Fibroblast of the conjunctiva (primary cell): ENCODE measurements around the gene KRR1.

Experiments used
- DNase-seq: peaks from one replicate; pipeline ENCODE4 v3.0.0-alpha.2; 2010; ENCODE audit warnings: low read depth

KRR1 gene

DNA sequence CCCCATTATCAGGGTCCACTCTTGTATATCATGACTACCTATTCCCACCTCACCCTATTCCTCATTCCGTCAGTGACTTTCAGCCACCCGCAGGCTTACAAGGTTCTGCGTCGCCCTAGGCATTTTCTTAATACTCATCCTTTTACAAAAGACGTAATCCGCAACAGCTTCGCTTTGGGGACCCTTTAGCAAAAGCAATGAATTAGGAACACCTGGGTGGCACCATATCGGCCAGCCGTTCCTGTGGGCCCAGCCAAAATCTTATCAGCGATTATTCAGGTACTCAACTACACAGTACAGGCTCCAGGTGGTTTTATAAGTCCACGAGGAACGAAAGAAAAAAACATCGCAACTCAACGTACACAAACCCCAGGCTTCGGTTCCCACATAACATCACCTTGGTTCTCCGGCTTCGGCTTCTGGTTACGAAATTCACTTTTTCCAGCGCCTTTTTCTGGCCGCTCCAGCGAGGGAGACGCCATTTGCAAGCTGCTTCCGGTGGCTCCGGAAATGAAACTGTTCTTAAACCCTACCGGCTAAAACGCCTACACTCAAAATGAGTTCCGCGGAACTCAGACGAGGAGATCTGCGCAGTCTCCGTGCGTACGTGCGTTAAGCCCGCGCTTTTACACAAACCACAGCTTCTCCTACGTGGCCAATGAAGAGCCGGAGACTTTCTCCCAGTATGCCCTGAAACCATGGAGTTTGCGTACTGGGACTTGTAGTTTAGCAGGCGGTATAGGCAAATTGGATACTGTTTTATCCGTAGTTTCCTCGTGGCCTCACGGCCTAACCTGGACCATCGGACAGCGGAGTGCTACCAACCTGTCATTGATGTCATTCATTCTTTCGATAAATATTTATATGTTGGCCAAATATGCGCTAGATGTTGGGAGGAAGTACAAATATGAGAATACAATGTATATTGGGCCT is at the start of gene KRR1:
Gene KRR1, minus strand, starts transcription at position 494 of the 933 bp plus-strand sequence. Its CDS starts 12 bp downstream, at position 482.
- DNase-seq, result peak; percentile 98

DNA sequence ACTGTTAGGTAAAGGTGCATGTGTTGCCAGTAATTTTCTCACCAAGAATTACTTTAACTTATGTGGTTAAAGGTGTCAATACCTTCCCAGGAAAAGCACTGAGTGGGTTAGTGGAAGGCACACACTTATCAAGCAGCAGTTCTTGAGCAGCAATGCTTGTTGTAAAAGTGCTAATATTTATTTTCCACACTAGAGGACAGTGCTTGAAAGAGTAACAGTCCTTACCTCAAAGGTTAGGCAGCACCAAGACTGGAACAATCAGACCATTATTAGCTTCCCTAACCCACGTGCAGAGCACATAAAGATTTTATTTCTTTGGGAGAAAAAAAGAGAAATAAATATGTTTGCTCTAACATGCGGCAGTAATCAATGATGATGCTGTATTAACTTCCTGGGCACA is 48.8 kb upstream of the KRR1 start:
- peak; percentile 34 for DNase-seq

DNA sequence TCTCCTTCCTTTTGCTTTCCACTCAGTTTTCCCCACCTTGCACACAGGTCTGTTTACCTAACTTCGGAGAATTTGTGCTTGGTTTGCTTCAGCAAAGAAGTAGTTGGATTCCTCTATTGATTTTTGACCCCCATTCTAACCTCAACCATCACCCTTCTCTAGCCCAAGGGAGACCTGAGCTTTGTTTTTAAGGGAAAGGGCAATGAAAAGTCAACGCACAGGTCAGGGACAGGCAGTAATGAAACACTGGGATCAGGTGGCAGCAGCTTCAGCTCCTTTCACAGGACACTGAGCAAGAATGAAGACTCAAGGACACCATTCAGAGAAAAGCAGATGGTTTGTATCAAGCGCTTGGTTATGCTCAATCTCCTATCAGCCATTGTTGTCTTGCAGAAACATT is 46.9 kb upstream of the KRR1 start:
- DNase-seq, result no peak

DNA sequence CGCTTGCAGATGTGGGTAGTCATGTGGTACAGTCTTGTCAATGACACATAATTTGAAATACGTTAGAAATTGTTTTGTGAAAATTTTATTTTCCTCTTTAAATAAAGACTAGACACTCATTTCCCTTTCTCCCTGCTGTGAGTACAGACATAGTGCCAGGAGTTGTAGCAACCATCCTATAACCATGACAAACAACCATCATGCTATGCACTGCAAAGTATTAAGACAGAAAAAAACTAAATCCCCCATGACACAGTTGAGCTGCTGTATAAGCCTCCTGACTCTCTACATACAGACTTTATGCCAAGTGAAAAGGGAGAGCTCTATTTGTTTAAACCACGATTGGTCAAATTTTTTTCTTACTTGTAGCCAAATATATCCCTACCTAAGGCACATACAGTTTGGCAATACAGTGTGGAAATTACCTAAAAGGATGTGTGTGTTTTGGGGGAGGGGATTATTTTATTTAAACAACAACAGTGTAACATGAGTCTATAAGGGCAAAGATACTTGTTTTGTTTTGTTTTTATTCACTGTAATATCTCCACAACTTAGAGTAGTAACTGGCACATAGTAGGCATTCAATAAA is 45.0 kb upstream of the KRR1 start:
- DNase-seq, result no peak

DNA sequence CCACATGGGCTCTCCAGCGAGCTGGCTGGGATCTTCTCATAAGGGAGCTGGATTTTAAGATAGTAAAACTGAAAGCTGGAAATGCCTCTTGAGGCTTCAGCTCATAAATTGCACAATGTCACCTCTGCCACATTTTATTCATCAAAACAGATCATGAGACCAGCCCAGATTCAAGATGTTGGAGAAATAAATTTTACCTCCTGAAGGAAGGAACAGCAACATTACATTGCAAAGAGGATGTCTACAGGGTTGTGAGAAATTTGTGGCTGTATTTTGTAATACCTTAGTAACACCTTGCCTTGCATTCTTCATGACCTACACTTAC is 43.1 kb upstream of the KRR1 start:
- DNase-seq, result no peak

DNA sequence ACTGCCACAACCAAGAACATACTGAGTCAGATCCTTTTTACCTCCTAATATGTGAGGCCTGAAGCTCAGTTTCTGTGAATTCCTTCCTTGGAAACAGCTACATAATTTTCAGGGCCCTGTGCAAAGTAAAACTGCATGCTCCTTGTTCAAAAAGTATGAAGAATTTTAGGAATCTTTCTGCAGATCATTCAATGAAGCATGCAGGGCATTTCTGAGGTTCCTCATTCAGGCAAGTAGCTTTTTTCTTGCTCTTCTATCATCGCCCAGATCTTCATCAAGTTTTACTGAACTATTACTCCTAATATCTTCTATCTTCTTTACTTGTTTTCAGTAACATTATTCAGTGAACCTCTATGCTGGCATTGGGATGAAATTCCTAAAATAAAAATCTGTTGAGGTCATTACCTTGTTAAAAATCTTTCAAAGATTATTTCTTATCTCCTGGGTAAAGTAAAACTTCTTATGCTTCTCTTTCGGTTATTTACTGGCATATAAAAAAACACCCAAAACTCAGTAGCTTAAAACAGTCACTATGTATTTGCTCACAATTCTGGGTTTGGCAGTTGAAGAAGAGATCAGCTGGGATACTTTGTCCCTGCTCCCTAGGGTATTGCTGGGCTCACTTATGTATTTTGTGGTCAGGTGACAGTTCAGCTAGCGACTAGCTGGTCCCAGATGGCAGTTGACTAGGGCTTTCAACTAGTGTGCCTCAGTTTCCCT is 42.6 kb upstream of the KRR1 start:
- DNase-seq, result no peak

DNA sequence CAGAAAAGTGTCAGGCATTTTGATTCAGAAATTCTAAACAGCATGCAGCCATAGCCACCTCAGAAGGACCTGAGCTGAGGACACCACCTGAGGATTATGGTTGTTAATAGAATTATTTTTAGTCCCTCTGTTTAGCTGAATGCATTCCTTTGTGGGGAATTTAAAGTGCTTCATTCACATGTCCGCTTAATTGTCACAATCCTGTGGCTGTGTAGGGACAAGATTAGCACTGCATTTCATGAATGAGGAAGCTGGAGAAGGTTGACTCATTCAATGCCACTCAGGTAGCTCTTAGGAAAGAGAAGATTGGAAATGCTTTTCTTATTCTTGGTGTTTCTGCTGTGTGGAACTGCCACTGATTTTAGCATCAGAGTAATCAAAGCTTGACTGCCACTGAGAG is 42.0 kb upstream of the KRR1 start:
- no peak for DNase-seq

DNA sequence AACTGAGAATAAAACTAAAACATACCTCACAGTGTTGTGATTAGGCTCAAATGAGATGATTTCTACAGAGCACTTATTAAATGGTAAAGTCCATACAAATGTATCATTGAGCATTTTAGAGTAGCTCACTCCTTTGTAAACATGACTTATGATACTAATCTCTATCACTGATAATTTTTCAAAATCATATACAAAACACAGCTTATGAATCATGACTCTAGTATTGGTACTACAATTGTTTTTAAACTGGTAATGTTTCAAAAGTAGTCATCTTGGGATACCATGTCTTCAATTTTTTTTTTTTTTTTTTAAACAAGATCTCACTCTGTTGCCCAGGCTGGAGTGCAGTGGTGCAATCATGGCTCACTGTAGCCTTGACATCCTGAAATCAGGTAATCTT is 40.1 kb upstream of the KRR1 start:
- no peak for DNase-seq

DNA sequence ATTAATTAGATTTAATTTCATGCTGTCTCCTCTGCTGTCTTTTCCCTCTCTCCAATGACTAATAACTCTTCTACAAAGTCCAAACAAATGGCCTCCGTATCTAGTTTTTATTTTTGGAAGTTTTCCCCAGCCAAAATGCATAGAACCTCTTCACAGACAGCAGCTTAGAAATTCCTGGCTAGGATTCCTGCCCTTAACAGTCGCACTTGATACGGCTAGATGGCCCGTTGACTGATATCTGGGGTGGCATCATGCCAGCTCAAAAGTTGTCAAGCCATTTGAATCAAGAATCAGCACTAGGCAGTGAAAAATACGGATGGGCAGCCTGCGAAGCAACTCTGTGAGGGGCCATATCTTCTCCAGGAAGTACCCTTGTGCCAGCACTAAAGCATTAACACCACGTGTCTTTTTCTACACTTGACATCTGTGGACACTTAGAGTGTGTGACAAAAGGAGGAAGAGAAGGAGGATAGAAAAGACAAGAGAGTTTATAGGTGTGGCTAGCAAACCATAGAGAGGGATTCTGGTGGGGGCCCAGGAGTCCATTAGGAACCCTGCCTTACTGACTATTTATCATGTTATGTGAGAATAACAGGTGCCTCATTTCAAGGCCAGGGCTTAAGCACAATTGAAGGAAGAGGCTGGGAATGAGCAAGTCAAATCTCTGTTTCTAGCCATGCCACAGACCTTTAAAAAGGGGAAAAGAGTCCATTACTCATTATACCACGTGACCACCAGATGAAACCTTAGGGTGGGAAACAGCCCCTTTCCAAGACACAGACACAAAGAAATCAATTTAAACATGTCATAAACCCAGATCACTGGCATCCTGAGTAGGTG is 39.2 kb upstream of the KRR1 start:
- no peak for DNase-seq

DNA sequence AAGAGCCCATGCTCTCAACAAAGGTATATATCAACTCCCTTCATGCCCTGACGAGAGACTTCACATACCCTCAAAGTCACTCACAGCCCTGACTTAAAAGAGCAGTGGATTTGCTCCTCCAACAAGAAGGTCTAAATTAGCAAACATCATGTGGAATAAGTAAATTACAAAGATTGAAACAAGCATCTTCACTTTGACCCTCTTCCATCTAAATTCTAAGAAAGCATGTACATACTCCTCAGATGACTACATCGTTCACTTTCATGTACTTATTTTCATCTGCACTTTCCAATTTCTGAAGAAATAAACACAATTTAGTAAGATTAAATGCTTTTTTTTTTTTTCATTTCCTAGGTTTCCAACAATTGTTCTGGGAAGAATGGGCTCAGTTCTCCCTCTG is 38.6 kb upstream of the KRR1 start:
- no peak for DNase-seq

DNA sequence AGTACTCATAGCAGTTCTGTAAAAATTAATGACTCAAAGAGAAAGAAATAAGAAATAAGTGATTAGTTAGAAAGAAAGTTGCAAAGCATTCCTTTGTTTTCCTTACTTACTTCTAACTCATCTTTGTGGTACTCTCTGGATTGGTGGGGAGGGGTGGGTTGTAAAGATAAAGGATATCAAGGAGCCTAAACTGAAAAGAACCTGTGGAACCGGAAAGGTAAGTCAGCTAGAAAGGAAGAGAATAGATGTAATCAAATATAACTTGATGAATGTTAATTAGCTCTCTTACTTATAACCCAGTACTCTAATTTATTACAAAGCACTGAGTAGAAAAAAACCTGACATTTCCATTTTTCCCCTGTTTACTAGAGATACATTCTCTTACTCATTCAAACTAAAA is 37.5 kb upstream of the KRR1 start:
- DNase-seq, result no peak

DNA sequence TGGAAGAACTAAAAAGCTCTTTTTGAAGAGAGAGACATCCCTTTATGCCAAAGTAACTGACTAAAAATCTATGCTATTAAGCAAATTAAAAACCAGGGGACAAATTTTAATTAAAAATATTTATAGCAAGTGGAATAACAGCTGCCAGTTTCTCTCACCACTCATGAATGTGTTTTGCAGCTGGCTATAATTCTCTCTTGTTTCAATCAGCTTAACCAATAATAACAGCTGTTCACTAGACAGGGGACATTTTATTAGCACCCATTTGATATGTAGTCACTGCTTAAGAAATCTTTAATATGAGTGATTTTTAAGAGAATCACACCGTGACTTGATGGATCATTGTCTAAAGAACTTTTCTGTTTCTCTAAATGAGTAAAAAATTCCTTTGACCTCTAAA is 34.2 kb upstream of the KRR1 start:
- no peak for DNase-seq

DNA sequence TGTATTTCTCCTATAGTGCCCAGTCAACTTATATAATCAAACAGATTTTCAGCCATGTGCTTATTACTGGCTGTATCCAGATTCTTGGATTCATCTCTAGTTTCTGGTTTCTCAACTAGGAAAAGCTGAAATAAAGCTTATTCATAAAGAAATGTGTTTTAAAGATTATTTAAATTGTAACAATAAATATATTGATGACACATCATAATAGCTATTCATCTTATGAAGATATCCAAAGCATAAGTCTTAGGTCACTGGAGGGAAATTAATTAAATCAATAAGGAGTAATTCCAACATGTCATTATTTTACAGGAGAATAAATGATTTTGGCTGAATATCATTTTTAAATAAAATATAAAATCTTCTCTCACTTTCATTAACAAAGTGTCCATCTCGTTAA is 32.1 kb upstream of the KRR1 start:
- no peak for DNase-seq

DNA sequence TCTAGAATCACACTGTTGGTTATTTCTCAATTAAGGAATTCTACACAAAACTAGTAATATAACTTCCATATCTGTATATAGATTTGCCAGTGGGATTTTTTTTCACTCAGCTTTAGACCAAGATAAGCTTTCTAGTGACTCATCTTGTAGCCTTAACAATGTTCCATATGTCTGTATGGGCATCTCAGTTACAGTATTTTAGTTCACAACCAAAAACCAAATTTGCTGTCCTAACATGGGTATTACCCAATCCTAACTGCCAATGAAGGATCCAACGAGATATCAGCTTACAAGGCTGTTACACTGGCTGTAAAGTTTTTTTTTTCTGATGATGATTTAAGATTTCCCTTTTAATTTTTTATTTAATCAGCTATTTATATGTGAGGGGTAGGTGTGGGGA is 31.5 kb upstream of the KRR1 start:
- DNase-seq, result no peak

DNA sequence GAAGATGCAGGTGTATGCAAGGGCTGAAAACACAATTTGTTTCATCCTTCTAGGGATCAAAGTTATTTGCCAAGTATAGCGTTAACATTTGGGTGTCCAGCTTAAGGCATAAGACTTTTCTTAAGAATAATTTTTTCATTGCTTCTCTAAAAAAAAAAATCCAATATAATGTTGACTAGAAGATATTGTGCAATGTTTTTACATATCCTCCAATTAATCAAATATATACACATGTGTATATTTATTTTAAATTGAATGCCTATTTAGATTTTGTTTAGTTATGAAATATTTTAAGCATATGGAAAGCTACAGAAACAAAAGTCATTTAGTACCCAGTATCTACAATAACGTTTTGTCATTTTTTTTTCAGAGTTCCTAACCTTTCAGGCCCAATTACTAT is 28.5 kb upstream of the KRR1 start:
- DNase-seq, result no peak

DNA sequence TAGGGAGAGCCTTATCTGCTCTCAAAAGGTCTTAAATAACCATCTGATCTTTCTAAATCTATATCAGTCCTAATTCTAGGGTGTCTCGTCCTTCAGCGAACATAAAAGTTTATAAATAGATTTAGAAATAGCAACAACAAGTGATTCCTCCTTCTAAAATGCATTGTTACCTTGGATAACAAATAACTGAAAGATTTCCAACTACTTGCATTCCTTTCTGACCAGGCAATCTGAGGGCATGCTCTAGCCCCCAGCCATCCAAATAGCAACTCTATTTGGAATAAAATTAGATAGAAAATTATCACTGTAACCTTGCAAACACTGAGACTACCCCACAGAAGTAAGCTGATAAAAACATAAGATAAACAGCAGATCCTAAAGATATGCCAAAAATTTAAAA is 21.8 kb upstream of the KRR1 start:
- no peak for DNase-seq

DNA sequence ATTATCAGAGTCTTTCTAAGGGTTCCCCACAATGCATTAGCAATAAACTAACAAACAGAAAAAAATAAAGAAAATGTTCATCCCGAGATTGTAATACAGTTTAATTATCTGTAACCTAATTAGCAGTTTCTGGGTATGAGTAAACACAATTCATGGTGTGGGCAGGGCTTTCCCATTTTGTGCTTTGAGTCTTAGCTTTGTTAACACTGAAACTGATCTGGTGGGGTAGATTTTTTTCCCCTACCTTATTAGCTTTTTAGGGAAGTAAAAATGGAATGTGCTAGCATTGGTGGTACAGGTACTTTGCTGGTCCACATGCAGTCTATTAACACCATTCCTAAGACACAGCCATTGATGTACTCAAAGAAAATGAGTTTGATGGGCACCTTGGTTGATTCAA is 18.4 kb upstream of the KRR1 start:
- DNase-seq, result no peak

DNA sequence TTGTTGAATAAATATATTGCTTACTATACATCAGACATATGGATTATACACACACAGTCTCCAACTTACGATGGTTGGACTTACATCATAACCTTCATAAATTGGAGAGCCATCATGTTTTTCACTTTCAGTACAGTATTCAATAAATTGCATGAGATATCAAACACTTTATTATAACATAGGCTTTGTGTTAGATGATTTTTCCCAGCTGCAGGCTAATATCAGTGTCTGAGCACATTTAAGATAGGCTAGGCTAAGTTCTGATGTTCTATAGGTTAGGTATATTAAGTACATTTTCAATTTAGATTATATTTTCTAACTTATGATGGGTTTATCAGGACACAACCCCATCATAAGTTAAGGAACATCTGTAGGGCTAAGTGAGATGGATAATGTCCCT is 17.9 kb upstream of the KRR1 start:
- DNase-seq, result no peak

DNA sequence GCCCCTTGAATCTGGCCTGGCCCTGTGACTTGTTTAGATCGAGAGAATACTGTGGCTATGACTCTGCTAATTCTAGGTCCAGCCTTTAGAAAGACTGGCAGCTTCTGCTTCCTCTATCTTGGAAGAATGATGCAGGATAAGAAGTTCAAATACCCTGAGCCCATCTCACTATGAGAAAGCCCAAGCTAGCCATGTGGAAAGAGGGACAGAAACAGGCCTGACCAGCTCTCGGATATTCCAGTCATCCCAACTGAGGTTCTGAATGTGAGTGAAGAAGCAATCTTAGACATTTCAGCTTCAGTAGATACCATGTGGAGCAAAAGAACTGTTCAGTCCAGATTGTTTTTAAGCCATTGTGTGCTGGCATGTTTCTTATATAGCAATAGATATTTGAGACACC is 17.3 kb upstream of the KRR1 start:
- DNase-seq, result no peak

DNA sequence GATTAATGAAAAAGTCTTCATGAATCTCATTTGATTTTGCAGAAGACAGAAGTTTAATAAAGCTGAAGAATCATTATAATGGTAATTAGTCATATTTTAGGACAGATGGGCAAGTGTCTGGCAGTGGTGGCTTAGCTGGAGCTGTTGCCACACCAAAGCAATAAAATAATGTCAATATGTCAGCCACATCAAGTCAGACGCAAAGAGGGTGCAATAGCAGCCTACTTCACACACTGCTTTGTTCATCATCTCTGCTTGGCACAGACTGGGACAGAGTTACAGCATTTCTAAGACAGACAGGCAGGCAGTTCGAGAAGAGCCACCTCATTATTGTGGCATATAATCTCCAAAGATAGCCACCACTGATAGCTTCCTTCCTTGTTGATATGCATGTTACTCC is 16.9 kb upstream of the KRR1 start:
- DNase-seq, result no peak

DNA sequence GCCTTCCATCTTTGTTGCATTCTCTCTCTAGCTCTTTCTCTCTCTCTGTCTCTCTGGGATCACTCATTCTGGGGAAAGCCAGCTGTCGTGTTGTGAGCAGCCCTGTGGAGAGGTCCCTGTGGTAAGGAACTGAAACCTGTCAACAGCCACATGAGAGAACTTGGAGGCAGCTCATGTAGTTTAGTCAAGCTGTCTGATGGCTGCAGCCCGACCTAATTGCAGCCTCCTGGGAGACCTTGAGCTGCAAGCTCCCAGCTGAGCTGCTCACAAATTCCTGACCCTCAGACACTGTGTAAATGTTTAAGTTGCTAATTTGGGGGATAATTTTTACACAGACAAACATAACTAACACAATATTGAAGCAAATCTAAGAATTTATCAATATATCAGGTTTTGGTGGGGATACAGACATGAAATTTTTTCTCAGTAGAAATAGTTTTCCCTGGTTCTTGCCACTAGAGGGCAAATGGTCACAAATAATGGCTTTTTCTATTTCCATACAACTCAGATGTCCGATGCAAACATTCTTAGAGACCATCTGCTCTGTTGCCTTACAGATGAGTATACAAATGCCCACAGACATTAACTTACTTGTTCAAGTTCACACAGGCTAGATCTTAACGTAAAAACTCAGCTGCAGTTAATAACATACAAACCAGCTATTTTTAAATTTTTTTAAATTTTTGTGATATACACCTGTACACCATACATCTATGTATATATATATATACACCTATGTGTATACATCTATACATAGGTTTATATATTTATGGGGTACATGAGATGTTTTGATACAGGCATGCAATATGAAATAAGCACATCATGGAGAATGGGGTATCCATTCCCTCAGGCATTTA is 15.5 kb upstream of the KRR1 start:
- DNase-seq, result peak; percentile 49
